NK-92 treated with Interleukin-12 subunit alpha and Interleukin-12 subunit beta, amount 100 ng/mL, for 24 hours (cell line): ENCODE data around the gene SORD.
"Not testable (repeated sequence)": the region's sequence is repeated elsewhere in the genome, so short reads cannot be mapped to it uniquely, and the experiment has no call there.

Source experiments
- DNase-seq: peaks from one replicate; lab custom pipeline; 2025; lab: John Stamatoyannopoulos, UW

Gene SORD

DNA sequence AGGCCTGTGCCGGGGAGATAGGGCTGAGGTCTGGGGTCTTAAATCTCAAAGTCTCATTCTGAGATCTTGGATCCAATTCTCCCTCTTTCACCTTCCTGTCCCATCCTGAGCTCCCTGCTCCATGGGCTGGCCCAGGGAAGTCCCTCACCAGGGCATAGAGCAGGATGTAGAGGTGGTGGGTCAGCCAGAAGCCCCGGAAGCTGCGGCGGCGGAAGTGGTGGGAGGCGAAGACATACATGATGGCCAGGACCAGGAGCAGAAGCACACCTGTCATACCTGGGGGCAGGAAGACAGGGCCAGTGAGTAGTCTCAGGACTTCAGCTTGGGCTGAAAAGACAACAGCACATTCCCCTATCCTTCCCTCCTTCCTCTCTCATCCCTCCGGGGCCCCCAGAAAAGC is 74.5 kb downstream of the SORD start:
- DNase-seq = no peak

GRCh38 chr15:45099549-45100165 is 76.7 kb downstream of the SORD start:
- DNase-seq = no peak

GRCh38 chr15:45100884-45101625 is 78.1 kb downstream of the SORD start:
- DNase-seq = no peak

- no peak for DNase-seq
Observed at GRCh38 chr15:45101749-45102148, 78.8 kb downstream of the SORD start.

DNA sequence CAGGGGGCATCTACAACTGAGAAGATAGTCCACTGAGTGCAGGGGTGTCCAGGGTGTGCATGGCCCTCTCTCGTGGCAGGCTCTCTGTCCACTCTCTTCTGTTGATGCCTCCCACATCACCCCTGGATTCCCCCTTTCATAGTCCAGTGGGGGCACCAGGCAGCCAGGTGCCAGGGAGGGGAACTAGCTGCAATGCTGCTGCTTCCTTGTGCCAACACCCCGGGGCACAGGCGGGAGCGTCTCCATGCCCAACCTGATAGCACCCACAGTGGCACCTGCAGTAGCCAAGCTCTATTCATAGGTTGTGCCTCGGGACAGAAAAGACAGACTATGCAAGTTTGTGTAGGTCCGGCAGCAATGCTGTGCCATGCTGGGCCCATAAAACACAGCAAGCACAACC is 79.2 kb downstream of the SORD start:
- no peak for DNase-seq

DNA sequence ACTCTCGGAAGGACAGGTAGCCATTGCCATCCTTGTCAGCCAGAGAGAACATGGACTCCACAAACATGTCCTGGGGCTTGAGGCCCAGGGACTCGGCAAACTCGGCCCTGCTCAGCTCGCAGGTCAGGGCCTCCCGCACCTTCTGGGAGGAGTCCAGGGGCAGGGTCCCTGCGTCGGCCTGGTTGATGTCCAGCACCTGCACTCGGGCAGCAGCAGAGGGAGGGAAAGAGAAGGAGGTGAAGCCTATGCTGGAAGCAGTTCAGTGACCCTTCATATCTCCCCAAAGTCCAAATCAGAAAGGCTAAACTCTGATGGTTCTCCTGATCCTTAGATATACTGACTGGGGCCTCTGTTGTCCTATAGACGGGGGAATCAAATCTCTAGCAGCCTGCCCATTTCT is 81.2 kb downstream of the SORD start:
- not testable (repeated sequence) for DNase-seq

DNA sequence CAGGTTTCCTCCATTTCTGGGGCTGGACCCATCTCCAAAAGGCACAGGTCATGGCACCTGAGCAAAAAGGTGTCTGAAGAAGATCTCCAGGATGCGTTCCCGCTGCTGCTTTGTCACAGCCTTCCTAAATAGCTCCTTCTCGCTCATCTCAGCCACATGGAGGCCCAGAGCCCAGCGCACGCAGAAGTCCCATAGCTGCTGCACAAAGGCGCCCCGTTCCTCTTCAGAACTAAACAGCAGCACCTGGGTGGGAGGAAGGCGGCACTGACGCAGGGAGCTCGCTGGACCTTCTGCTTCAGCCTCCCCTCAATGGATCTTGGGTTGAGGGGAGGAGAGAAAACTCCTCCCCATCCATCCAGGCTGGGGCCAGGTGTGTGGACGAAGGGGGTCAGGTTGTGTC is 82.6 kb downstream of the SORD start:
- no peak for DNase-seq

GRCh38 chr15:45106002-45106790 is 83.2 kb downstream of the SORD start:
- DNase-seq = no peak

- DNase-seq = no peak
Observed at GRCh38 chr15:45107941-45108630, 85.1 kb downstream of the SORD start.

DNA sequence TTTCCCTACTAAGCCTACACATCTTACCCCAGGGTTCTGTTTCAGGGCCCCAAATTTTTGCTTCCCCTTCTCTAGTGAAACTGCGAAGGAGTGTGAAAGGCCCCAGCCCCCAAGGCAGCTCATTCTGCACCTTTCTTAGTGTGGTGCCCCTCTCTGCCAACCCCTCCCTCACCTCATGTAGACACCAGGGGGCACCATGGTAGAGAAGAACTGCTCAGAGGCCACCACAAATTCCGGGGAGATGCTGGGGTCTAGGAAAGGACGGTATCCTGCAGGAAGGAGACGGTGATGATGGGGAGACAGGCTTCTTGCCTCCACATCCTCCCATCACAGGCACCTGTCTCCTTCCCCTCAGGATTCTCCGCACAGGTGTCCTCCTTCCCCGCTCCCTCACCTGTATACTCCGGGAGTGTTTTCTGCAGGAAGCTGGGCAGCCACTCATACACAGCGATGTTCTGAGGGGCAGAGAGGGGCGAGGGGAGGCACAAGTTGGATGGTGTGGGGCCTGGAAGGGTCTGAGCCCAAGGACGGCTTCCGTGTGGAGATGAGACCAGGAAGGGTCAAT is 87.3 kb downstream of the SORD start:
- DNase-seq = no peak

GRCh38 chr15:45111390-45112142 is 88.6 kb downstream of the SORD start:
- DNase-seq = no peak

GRCh38 chr15:45112143-45112590 is 89.2 kb downstream of the SORD start:
- DNase-seq = no peak

GRCh38 chr15:45112591-45113379 is 89.8 kb downstream of the SORD start:
- no peak for DNase-seq

GRCh38 chr15:45113380-45113990 is 90.5 kb downstream of the SORD start:
- no peak for DNase-seq

DNA sequence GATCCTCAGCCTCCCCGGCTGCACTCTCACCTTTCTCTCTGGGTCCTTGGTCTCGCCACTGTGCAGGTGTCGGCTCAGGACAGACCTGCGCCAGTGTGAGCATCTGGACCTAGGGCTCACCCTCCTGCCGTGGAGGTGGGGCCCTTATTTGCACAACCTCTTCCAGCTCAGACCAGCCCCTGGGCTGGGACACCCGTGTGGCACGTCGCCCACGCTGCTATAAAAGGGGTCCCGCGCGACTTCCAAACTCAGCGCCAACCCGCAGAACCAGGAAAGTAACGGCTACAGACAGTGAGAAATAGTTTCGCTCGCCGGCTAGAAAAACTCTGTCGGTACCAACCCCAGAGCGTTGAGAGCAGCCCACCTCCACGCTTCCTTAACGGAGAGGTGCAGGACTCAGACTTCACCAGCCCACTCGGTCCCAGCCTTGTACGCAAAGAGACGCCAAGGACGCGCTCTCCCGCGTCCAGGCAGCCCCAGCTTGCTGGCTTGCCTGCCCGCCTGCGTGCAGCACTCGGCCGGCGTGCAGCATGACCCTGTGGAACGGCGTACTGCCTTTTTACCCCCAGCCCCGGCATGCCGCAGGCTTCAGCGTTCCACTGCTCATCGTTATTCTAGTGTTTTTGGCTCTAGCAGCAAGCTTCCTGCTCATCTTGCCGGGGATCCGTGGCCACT is 91.2 kb downstream of the SORD start, which contains the start of the genes DUOX2 and DUOXA2:
Gene DUOX2 (minus strand): TSS at position 97 of the 675 bp plus-strand sequence. CDS start 761 bp downstream, outside the sequence.
Gene DUOXA2 (plus strand): TSS at position 251 of the 675 bp plus-strand sequence. CDS start 280 bp downstream, at position 531.
- no peak for DNase-seq

DNA sequence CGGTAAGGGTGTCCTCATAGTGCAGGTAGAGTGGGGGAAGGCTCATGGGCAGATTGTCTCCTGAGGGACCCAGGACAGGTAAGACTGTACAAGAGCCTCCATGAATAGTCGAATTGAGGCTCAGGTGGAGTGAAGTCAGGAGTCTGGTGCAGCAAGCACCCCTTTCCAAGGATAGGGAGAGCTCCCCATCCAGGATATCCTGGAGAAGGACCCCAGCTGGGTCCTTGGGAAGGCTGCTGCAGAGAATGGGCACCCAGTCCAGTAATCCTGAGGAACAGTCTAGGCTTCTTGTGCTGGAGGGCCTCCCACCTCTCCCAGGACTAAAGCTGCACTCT is 91.7 kb downstream of the SORD start:
- no peak for DNase-seq

- no peak for DNase-seq
Observed at GRCh38 chr15:45115312-45115820, 92.4 kb downstream of the SORD start.

- DNase-seq = no peak
Observed at GRCh38 chr15:45116006-45116481, 93.0 kb downstream of the SORD start.
